Motor neuron (in vitro differentiated cells): ENCODE data around the gene SLC49A3. TPM values are rescaled to one million over a fixed set of nuclear protein-coding genes. Genes with fewer than 3 reads are reported as not detected.
A peak's percentile ranks its signal among the peaks of the same experiment; 100 is the strongest.

ENCODE experiments used
- ATAC-seq, 8 experiments: fragments of 200-7000 bp; cut with Tn5 transposase; replicated peaks in 6 of 8; 2 replicates each; pipeline ENCODE4 v1.8.0; 2021; ENCODE audit warnings: mild to moderate bottlenecking in 8 of 8, moderate library complexity in 8 of 8
- H3K27ac ChIP-seq, 2 donors: fragments of 250-450 bp; sonication (Bioruptor Pico); 2 replicates each; pipeline ENCODE4 v1.9.0; 2021; ENCODE audit warnings: antibody characterized with exemption in 2 of 2, mild to moderate bottlenecking in 2 of 2, moderate library complexity in 1 of 2
- H3K4me1 ChIP-seq, 2 donors: fragments of 250-450 bp; sonication (Bioruptor Pico); replicated peaks in 1 of 2; 2 replicates each; pipeline ENCODE4 v1.6.1; 2021; ENCODE audit warnings: antibody characterized with exemption in 2 of 2, mild to moderate bottlenecking in 2 of 2, moderate library complexity in 1 of 2
- H3K4me3 ChIP-seq, 5 donors: fragments of 250-450 bp; sonication (Bioruptor Pico); 2 replicates each; pipeline ENCODE4 v1.9.0; 2021; ENCODE audit warnings: antibody characterized with exemption in 5 of 5, mild to moderate bottlenecking in 5 of 5, moderate library complexity in 4 of 5
- WGBS, 10 experiments: fragments of 450-650 bp; shearing (Covaris generic); methylation state at CpG; one replicate each; pipeline ENCODE4 v1.0.0; 2022; 5-methylcytosine and 5-hydroxymethylcytosine counted together
- in situ Hi-C, 9 experiments: fragments of 400-800 bp; cut with MboI; loops; one replicate each; pipeline ENCODE4 v1.15.0; 2021; ENCODE audit warnings: low sequenced_read_pairs in 9 of 9, low pct_unique_long_range_greater_than_20kb in 2 of 9; ENCODE audit not compliant: unreplicated experiment in 9 of 9
- total RNA-seq, 8 experiments: library from RNA; unstranded; fragments of 300-600 nt; gene quantifications; 2 replicates each; pipeline versions ENCODE4 v1.2.3 to v1.2.4, GENCODE V29; 2022

Gene SLC49A3
- total RNA-seq, 8 experiments from 2014 or later = 0.13 to 1.7 (median 0.37) TPM; not detected in 2

DNA sequence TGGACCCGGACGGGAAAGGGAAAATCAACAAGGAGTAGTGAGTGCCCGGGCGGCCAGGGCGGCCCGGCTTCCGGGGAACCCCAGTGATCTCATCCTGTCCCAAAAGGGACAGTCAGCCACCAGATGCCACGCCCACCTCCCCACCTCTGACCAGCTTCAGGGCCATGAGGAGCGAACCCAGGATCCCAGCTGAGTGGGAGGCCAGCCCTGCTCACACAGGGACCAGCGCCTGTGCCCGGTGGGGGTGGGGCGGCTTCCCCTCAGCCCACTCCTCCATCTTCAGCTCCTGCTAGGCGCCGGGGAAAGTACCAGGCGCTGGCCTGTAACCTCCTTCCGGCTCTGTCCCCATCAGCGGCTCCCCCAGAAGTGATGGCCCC, 8.4 kb downstream of the SLC49A3 start:
- H3K27ac ChIP-seq = peak overlapping the region in 1 of 2 donors; percentile 14
- peak overlapping the region in 4 of 5 donors; percentile 27 to 40 (median 32) for H3K4me3 ChIP-seq
- in situ Hi-C loops = no loop called here
- ATAC-seq = peak in 5 of 8 experiments; percentile 1 to 35 (median 30)
- WGBS, 10 experiments = 0 to 70% (median 20%) methylated on average over 1 to 5 of the region's 17 CpGs; no CpG with 5 or more reads in 5 of the 10 experiments
- H3K4me1 ChIP-seq = peaks cover 7 to 9% of the 10 kb centered on the region in 2 donors

DNA sequence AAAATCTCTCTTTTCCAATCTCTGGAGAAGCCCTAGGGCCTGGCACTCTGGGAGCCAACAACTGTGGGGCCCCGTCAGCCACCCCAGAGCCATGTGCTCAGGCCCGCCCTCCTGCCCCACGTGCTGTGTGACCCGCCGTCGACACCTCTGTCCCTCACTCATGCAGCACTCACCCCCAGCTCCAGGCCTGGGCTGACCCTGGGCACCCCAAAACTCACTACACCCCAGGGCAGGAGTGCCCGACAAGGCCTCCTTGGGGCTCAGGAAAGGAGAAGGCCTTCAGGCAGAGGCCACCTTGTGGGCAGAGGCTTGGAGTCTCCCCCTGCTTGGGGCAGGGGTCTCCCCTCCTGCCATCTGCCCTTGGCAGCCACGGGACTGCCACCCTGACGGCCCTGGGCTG, 8.9 kb downstream of the SLC49A3 start:
- Histone ChIP-seq H3K4me3 (no peak overlapping the region), H3K4me1 (peaks cover 12 to 13% of the 10 kb centered on the region in 2 donors), H3K27ac (no peak overlapping the region)
- ATAC-seq = no peak
- 100% methylated on average over 1 of the region's 9 CpGs; no CpG with 5 or more reads in 9 of the 10 experiments for WGBS, 10 experiments
- in situ Hi-C loops = no loop called here

DNA sequence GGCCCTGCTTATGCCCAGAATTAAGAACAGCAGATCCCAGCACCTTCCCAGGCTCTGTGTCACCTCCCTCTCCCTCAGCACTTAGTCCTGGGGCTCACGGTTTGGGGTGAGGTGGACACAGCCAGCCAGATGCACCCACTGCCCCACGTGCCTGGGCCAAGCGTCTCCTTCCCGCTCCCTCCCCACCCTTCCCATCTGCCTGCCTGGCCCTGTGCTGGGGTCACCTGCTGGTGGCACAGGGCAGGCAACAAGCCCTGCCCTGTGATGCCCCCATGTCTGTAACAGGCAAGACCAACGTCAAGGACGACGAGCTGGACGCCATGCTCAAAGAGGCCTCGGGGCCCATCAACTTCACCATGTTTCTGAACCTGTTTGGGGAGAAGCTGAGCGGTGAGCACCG, 9.3 kb downstream of the SLC49A3 start:
- WGBS, 10 experiments = 70 to 100% (median 100%) methylated on average over 1 to 2 of the region's 11 CpGs; no CpG with 5 or more reads in 7 of the 10 experiments
- Histone ChIP-seq H3K4me3 (no peak overlapping the region), H3K27ac (no peak overlapping the region), H3K4me1 (peaks cover 13% of the 10 kb centered on the region in 2 donors)
- in situ Hi-C loops = loop anchor here in 1 of 9 experiments (5.0 kb wide), 1 partner anchor 77 kb away; no protein-coding TSS in a partner anchor
- no peak for ATAC-seq

DNA sequence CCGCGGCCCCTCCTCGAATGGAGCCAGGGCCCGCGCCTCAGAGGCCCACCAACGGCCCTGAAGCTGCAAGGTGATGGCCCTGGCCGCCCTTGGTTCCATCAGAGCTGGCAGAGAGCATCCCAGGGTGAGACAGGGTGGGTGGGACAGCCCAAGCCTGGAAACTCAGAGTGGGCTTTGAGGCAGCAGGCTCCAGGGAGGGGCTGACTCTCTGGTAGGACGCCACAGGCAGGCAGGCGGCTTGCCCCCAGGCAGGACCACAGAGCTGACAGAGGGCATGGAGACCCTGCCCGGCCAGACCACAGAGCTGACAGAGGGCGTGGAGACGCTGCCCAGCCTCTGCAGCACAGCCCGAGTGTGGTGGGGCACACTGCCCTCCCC, 9.9 kb downstream of the SLC49A3 start:
- H3K27ac ChIP-seq = no peak overlapping the region
- peaks cover 13% of the 10 kb centered on the region in 2 donors for H3K4me1 ChIP-seq
- in situ Hi-C loops = loop anchor here in 1 of 9 experiments (5.0 kb wide), 1 partner anchor 77 kb away; no protein-coding TSS in a partner anchor
- no peak for ATAC-seq
- H3K4me3 ChIP-seq = no peak overlapping the region
- WGBS, 10 experiments = 60 to 91% methylated on average over 1 to 7 of the region's 13 CpGs; no CpG with 5 or more reads in 8 of the 10 experiments

DNA sequence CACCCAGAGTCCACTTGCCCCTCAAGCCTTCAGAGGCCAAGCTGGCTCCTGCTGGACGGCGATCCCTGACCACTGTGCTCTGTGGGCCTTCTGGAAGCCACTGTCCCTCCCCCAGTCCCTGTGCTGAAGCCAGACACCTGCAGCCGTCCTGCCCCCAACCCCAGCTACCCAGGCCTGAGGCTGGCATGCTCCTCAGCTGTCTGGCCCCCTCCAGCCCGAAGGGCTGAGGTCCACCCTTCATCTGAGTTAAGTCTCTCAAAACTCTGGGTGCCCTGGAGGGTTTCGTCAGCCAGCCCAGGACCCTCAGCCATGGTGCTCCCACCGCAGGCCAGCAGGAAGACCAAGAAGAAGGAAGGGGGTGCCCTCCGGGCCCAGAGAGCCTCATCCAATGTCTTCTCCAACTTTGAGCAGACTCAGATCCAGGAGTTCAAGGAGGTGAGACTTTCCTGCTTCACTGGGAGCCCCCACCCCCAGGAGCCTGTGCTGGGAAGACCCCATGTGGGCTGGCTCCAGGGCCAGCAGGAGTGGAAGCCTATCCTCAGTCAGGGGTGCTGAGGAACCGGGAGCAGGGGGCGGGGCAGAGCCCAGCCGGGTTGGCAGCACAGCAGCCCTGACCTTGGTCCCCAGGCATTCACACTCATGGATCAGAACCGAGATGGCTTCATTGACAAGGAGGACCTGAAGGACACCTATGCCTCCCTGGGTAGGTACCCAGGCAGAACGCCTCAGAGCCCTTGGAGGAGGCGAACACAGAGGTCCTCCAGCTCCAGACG, 10.4 kb downstream of the SLC49A3 start:
- ATAC-seq = no peak
- Histone ChIP-seq H3K4me1 (peaks cover 13% of the 10 kb centered on the region in 2 donors), H3K27ac (no peak overlapping the region), H3K4me3 (no peak overlapping the region)
- WGBS, 10 experiments = 40 to 85% (median 64%) methylated on average over 1 to 6 of the region's 14 CpGs; no CpG with 5 or more reads in 6 of the 10 experiments
- in situ Hi-C loops = loop anchor here in 1 of 9 experiments (5.0 kb wide), 1 partner anchor 76 kb away; no protein-coding TSS in a partner anchor

DNA sequence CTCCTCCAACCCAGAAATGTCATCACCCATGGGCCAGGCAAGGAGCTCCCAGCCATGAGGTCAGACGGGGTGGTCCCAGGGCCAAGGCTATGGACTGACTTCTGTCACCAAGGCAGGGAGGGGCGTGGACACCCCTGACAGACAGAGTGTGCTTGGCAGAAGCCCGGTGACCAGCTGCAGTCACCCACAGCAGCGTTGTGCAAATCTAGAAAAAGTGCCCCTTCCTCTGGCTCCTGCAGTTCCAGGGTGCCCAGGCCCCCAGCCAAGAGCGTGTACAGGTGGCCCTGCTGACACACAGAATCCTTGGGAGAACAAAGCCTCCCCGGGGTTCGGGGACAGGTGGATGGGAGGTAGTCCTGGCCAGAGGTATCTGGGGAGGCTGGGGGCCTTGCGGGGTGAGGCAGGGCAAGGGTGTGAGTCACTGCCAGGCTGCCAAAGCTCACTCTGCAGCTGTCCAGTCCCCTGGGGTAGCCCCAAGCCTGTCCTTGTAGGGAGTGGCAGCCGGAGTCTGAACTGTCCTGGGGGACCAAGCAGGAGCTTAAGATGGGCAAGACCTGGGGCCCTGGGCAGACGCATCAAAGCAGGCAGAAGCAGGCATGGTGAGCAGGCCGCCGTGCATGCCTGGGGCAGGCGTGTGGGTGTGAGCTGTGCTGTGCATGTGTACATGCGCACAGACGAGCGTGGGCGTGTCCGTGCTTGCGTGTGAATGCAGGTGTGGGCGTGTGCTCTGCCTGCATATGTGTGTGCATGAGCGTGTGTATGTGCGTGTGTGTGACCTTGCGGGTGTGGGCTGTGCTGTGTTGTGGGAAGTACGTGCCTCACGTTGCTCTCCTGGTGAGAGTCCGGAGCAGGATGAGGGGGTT, 11.3 kb downstream of the SLC49A3 start:
- no peak overlapping the region for H3K27ac ChIP-seq
- 15 to 88% (median 80%) methylated on average over 1 to 8 of the region's 26 CpGs; no CpG with 5 or more reads in 5 of the 10 experiments for WGBS, 10 experiments
- peak in 3 of 8 experiments; percentile 11 to 34 (median 14) for ATAC-seq
- peaks cover 20% of the 10 kb centered on the region in 2 donors for H3K4me1 ChIP-seq
- H3K4me3 ChIP-seq = no peak overlapping the region
- in situ Hi-C loops = loop anchor here in 1 of 9 experiments (5.0 kb wide), 1 partner anchor 75 kb away; no protein-coding TSS in a partner anchor

DNA sequence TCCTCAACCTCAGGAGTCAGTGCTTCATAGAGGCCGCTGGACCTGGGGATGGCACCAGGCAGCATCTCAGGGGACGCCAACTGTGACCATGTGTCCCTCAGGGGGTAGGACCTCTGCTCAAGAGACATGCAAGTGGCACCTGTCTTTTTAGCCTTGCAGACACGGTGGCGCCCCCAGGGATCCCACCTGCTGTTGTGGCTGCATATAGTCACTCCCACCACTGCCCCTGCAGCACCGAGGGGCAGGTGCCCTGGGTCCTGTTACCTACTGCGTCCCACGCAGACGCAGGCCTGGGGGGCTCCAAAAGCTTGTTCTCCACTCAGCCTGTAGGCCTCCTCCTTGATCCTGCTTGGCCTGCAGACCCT, 12.1 kb downstream of the SLC49A3 start:
- no peak for ATAC-seq
- Histone ChIP-seq H3K4me1 (peaks cover 20% of the 10 kb centered on the region in 2 donors), H3K27ac (no peak overlapping the region), H3K4me3 (no peak overlapping the region)
- WGBS, 10 experiments = 53 to 100% methylated on average over 1 to 3 of the region's 8 CpGs; no CpG with 5 or more reads in 8 of the 10 experiments
- in situ Hi-C loops = loop anchor here in 1 of 9 experiments (5.0 kb wide), 1 partner anchor 75 kb away; no protein-coding TSS in a partner anchor

DNA sequence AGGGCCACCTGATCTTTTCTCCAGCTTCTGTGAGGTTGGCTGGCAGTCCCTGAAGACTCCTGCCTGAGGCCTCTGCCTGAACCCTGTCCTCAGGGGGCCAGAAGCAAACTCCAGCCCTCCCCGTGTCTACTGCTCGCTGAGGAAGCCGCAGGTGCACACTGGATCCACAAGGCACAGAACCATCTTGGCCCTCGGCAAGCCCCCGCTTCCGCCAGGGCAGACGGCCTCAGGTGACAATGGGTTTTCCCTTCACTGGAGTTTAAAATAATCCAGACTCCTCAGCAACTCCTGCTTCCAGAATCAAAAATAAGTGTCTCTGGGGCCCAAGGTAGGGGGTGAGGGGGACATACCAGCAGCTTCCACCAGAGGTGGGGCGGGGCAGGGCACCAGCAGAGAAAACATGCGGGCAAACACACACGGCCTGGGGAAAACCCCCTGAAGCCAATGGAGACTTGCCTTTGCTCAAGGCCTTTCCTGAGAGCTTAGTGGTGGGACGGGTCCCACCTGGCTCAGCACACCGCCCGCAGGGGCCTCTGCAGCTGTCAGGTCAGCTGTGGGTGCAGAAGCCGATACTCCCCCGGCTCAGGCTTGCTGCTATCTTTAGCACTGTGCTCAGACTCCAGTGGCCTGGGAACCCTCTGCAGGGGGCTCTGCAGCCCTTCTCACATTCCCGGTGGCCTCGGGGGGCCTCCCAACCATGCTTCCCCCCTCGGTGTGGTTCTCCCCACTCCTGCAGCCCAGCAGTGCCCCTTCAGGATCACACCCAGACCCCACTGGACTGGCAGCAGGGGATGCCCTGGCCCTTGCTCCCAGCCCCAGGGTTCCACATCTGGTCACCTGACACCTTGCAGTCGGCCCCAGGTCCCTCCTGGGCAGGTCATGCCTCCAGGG, 12.7 kb downstream of the SLC49A3 start:
- Histone ChIP-seq H3K27ac (no peak overlapping the region), H3K4me1 (peaks cover 20% of the 10 kb centered on the region in 2 donors), H3K4me3 (no peak overlapping the region)
- ATAC-seq = no peak
- 60 to 85% (median 80%) methylated on average over 1 to 4 of the region's 19 CpGs; no CpG with 5 or more reads in 7 of the 10 experiments for WGBS, 10 experiments
- in situ Hi-C loops = loop anchor here in 1 of 9 experiments (5.0 kb wide), 1 partner anchor 74 kb away; no protein-coding TSS in a partner anchor

DNA sequence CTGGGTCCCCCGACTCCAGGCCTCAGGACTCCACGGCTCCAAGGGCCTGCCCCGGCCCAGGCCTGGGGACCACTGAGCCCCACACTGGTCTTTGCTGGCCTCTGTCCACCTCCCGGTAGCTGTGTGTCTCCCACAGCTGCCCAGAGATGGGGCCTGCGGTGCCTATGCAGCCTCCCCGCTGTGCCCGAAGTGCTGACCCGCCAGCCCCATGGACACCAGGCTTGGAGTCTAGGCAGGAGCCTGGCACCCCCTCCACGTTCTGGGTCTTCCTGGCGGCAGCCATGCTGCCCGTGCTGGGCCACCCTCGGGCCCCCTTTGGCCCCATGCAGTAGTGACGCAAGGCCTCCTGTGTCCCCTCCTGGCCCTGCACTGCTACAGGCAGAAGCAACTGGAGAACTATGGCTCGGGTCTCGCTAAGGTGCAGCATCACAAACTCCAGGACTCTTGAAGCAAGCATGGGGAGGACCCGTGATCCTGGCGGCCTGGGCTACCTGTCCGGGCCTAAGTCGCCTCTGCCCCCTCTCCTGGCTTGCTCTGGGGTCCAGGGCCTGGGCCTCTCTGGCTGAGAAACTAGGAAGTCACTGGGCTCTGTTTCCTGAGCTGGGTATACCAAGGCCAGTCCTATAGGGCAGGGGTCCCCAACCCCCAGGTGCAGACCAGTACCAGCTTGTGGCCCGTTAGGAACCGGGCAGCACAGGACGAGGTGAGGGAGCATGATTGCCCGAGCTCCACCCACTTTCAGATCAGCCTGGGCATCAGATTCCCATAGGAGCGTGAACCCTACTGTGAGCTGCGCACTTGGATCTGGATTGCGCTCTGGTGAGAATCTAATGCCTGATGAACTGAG, 13.7 kb downstream of the SLC49A3 start:
- 44 to 94% (median 91%) methylated on average over 5 to 8 of the region's 26 CpGs; no CpG with 5 or more reads in 5 of the 10 experiments for WGBS, 10 experiments
- ATAC-seq = peak; percentile 1 to 12 (median 4)
- in situ Hi-C loops = loop anchor here in 1 of 9 experiments (5.0 kb wide), 1 partner anchor 73 kb away; no protein-coding TSS in a partner anchor
- peaks cover 14% of the 10 kb centered on the region in 2 donors for H3K4me1 ChIP-seq
- peak overlapping the region; percentile 80 to 89 for H3K27ac ChIP-seq
- peak overlapping the region; percentile 59 to 94 (median 66) for H3K4me3 ChIP-seq

DNA sequence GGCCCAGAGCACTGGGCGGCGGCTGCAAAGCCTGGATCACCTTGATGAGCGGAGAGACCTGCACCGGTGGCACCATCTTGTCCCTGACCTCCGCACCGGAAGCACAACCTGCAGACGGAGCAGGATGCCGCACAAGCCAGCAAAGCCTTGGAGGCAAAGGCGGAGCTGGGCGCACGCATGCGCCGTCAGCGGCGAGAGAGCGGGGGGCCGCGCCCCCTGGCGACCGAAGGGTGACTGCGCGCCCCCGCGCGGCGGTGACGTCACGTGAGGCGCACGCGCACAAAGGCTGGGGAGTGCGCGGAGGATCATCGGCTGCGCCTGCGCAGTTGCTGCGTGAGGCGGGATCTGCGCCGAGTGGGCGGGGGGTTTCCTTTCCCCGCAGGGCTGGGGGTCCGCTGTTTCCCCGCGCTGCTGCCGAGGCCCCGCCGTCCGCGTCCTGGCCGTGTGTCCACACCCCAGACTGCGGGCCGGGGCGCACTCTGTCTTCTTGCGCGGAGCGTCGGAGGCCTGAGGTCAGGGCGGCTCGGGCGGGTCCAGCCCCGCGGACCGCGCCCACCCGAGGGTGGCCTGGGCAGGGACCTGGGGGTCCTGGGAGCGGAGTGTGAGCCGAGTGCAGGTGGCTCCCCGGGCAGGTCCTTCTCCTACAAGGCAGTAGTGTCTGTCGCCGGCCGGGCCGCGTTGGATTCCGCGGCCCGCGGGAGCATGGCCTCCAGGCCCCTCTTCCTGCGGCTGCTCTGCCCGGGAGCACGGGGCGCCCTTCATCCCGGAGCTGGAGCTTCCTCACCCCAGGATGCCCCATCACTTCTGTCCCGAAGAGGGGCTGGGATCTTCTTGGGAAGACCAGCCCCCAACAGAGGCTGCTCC, 14.5 kb downstream of the SLC49A3 start, which contains the start of the genes ATP5ME and MYL5:
Gene ATP5ME, minus strand, starts transcription at position 105 of the 864 bp plus-strand sequence. Its CDS starts 29 bp downstream, at position 76.
Gene MYL5, plus strand, starts transcription at position 371 of the 864 bp plus-strand sequence. CDS start 3,485 bp downstream, outside the sequence.
- in situ Hi-C loops = loop anchor here in 1 of 9 experiments (5.0 kb wide), 1 partner anchor 72 kb away; no protein-coding TSS in a partner anchor
- peaks cover 11 to 12% of the 10 kb centered on the region in 2 donors for H3K4me1 ChIP-seq
- H3K4me3 ChIP-seq = peak within 1 kb of the TSS; percentile 59 to 94 (median 66)
- WGBS, 10 experiments = 0 to 5% (median 1%) methylated on average over 1 to 17 of the region's 84 CpGs; no CpG with 5 or more reads in 6 of the 10 experiments
- peak within 1 kb of the TSS; percentile 80 to 89 for H3K27ac ChIP-seq
- ATAC-seq = peak; percentile 74 to 93 (median 90)
